ENCODE results near the gene PIGL. TPM values are rescaled to one million over a fixed set of nuclear protein-coding genes. Genes with fewer than 3 reads are reported as not detected.

The PIGL gene
- total and polyA plus RNA-seq, 2 donors (not counting 3 experiments of a cell fraction or from before 2014, with no cell fraction given), result 28.6 to 40.8 TPM

DNA sequence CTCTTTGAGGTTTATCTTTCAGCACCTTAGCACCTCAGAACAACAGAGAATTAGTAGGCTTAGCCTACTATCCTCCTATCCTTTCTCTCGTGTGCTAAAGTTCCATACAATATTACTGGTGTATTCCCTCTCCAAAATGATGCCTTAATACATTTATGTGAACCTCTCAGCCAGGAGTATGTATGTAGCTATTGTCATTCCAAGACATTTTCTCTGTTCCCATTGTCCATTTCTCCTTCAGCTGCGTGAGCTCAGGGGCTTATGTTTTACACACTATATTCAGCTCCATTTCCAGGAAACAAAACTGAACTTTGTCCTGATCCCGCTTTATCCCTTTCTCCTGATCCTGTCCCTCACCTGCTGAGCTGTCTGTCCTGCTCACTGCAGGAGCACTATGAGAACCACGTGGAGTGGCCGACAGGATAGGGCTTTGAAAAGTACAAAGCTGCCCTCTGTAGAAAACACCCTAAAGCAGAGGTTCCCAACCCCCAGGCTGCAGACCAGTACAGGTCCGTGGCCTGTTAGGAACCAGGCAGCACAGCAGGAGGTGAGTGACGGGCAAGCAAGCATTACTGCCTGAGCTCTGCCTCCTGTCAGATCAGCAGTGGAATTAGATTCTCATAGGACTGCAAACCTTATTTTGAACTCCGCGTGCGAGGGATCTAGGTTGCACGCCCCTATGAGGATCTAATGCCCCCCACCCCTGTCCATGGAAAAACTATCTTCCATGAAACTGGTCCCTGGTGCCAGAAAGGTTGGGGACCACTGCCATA, 80.5 kb downstream of the PIGL start:
- POLR2A ChIA-PET, result no interaction called here
- no peak overlapping the region for H3K4me3 ChIP-seq (replicated peaks in 1 of 3; ENCODE audit: insufficient read depth in 1 of 3, low read depth in 1 of 3, low read length in 3 of 3)
- no peak overlapping the region for H3K9ac ChIP-seq (replicated peaks; ENCODE audit: extremely low read depth, insufficient read depth, low read length)
- TF ChIP-seq JUN (IDR thresholded peaks at IDR 0.05; ENCODE audit: borderline replicate concordance, insufficient read depth, insufficient read length, low read depth), result no peak
- no peaks in the 10 kb centered on the region for H3K9me3 ChIP-seq (replicated peaks; ENCODE audit: control insufficient read depth, insufficient read depth, low read length)
- BruUV-seq (replicated peaks), result no TSS peak
- no peak overlapping the region for H3K27ac ChIP-seq (ENCODE audit: insufficient read depth, low read depth, low read length)
- no peaks in the 10 kb centered on the region for H3K36me3 ChIP-seq (ENCODE audit: control insufficient read depth in 2 of 2, extremely low read depth in 1 of 2, insufficient read depth in 2 of 2, low read length in 2 of 2)
- dilution Hi-C loops (cut with MboI; ENCODE audit: extremely low pct_ligation_motif_present, low sequenced_read_pairs) (no loop called here), intact Hi-C loops (cut with micrococcal nuclease) (no loop called here)
- CTCF ChIA-PET, result no interaction called here
- H3K4me1 ChIP-seq (ENCODE audit: control insufficient read depth, extremely low read depth, insufficient read depth, low read length), result no peaks in the 10 kb centered on the region
- no peak for FAIRE-seq
- H3K9me1 ChIP-seq (replicated peaks; ENCODE audit: control insufficient read depth, extremely low read depth, insufficient read depth, low read length), result no peaks in the 10 kb centered on the region
- no peak overlapping the region for H3K4me2 ChIP-seq (ENCODE audit: insufficient read depth, low read length)
- H2AFZ ChIP-seq (ENCODE audit: low read depth, low read length), result no peak overlapping the region
- no peaks in the 10 kb centered on the region for H4K20me1 ChIP-seq (replicated peaks; ENCODE audit: control insufficient read depth, extremely low read depth, insufficient read depth, low read length)
- no peaks in the 10 kb centered on the region for H3K79me2 ChIP-seq (ENCODE audit: control insufficient read depth, insufficient read depth, low read length)
- H3K27me3 ChIP-seq (ENCODE audit: control insufficient read depth in 2 of 2, insufficient read depth in 2 of 2, low read length in 2 of 2), result no peaks in the 10 kb centered on the region
- no peak for DNase-seq (ENCODE audit: low read depth, low spot score)

DNA sequence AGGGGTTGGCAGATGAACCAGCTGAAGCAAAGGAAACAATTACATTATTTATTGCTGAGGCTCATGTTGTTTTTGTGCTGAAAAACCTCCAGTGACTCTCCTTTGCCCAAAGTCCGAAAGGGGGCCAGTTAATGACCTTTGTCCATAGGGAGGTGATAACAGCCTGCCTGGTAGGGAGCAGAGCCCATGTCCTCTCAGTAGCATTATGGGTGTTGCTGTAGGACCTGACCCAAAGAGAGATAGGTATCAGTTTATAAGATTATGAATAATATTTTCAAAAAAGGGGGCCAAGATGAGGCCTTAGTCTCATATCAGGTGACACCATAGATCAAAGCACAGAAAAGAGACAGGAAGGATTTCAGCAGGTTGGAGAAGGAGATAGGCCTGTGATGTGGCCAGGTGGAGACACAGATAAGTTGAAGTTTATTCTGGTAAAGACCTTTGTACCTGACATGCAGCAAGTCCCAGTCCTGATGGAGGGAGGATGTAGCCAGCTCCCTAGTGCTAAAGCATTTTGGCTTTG, 81.2 kb downstream of the PIGL start:
- no peaks in the 10 kb centered on the region for H3K9me3 ChIP-seq (replicated peaks; ENCODE audit: control insufficient read depth, insufficient read depth, low read length)
- dilution Hi-C loops (cut with MboI; ENCODE audit: extremely low pct_ligation_motif_present, low sequenced_read_pairs), result no loop called here
- no peaks in the 10 kb centered on the region for H4K20me1 ChIP-seq (replicated peaks; ENCODE audit: control insufficient read depth, extremely low read depth, insufficient read depth, low read length)
- H3K27me3 ChIP-seq (ENCODE audit: control insufficient read depth in 2 of 2, insufficient read depth in 2 of 2, low read length in 2 of 2), result no peaks in the 10 kb centered on the region
- no peaks in the 10 kb centered on the region for H3K79me2 ChIP-seq (ENCODE audit: control insufficient read depth, insufficient read depth, low read length)
- intact Hi-C loops (cut with micrococcal nuclease), result no loop called here
- DNase-seq (ENCODE audit: low read depth, low spot score) (no peak), FAIRE-seq (no peak)
- no peak overlapping the region for H3K27ac ChIP-seq (ENCODE audit: insufficient read depth, low read depth, low read length)
- H2AFZ ChIP-seq (ENCODE audit: low read depth, low read length), result no peak overlapping the region
- no peak overlapping the region for H3K9ac ChIP-seq (replicated peaks; ENCODE audit: extremely low read depth, insufficient read depth, low read length)
- TF ChIP-seq MYC (IDR thresholded peaks at IDR 0.05; ENCODE audit: low read depth, low read length) (no peak), POLR2A (IDR thresholded peaks at IDR 0.05; ENCODE audit: low read depth, low read length) (no peak), GATA2 (IDR thresholded peaks at IDR 0.05; ENCODE audit: insufficient read depth, insufficient read length, low read depth, low read length) (no peak), JUN (IDR thresholded peaks at IDR 0.05; ENCODE audit: borderline replicate concordance, insufficient read depth, insufficient read length, low read depth) (no peak), FOS (IDR thresholded peaks at IDR 0.05; ENCODE audit: borderline replicate concordance, insufficient read depth, low read length) (no peak), POLR2AphosphoS5 (IDR thresholded peaks at IDR 0.05; ENCODE audit: insufficient read depth, low read depth, low read length) (no peak), EZH2 (IDR thresholded peaks at IDR 0.05; ENCODE audit: borderline replicate concordance, low read depth, low read length, severe bottlenecking) (no peak)
- TF ChIP-seq, protein P1, sequence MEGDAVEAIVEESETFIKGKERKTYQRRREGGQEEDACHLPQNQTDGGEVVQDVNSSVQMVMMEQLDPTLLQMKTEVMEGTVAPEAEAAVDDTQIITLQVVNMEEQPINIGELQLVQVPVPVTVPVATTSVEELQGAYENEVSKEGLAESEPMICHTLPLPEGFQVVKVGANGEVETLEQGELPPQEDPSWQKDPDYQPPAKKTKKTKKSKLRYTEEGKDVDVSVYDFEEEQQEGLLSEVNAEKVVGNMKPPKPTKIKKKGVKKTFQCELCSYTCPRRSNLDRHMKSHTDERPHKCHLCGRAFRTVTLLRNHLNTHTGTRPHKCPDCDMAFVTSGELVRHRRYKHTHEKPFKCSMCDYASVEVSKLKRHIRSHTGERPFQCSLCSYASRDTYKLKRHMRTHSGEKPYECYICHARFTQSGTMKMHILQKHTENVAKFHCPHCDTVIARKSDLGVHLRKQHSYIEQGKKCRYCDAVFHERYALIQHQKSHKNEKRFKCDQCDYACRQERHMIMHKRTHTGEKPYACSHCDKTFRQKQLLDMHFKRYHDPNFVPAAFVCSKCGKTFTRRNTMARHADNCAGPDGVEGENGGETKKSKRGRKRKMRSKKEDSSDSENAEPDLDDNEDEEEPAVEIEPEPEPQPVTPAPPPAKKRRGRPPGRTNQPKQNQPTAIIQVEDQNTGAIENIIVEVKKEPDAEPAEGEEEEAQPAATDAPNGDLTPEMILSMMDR (IDR thresholded peaks at IDR 0.05; ENCODE audit: extremely low read depth in 1 of 2, insufficient read depth in 1 of 2, low read depth in 1 of 2, low read length in 2 of 2), result no peak
- TF ChIP-seq, protein P2, sequence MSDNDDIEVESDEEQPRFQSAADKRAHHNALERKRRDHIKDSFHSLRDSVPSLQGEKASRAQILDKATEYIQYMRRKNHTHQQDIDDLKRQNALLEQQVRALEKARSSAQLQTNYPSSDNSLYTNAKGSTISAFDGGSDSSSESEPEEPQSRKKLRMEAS (IDR thresholded peaks at IDR 0.05; ENCODE audit: insufficient read depth, insufficient read length), result no peak
- no peaks in the 10 kb centered on the region for H3K36me3 ChIP-seq (ENCODE audit: control insufficient read depth in 2 of 2, extremely low read depth in 1 of 2, insufficient read depth in 2 of 2, low read length in 2 of 2)
- ChIA-PET POLR2A (no interaction called here), CTCF (interaction anchor here (1.5 kb wide), 1 partner anchor 55 kb away, joined by 3 read pairs; the partner anchor contains the start of gene CENPV)
- H3K4me2 ChIP-seq (ENCODE audit: insufficient read depth, low read length), result no peak overlapping the region
- BruUV-seq (replicated peaks), result no TSS peak
- no peaks in the 10 kb centered on the region for H3K9me1 ChIP-seq (replicated peaks; ENCODE audit: control insufficient read depth, extremely low read depth, insufficient read depth, low read length)
- H3K4me3 ChIP-seq (replicated peaks in 1 of 3; ENCODE audit: insufficient read depth in 1 of 3, low read depth in 1 of 3, low read length in 3 of 3), result no peak overlapping the region
- no peaks in the 10 kb centered on the region for H3K4me1 ChIP-seq (ENCODE audit: control insufficient read depth, extremely low read depth, insufficient read depth, low read length)

Measured in endothelial cell of umbilical vein (primary cell).